Endothelial cell of umbilical vein (primary cell): ENCODE results near the gene SEC16B. TPM values are rescaled to one million over a fixed set of nuclear protein-coding genes. Genes with fewer than 3 reads are reported as not detected.

Experiments
- BruUV-seq: library from RNA; stranded (reverse); fragments of 400-500 nt; replicated peaks from 2 replicates; lab custom pipeline; 2021; lab: Mats Ljungman, UMichigan
- CTCF ChIA-PET: fragments of 300-600, 350-600 bp; sonication (Branson Sonifier 250); formaldehyde crosslinking; loops from one replicate; lab custom pipeline; 2021; ENCODE audit warnings: antibody characterized with exemption, inconsistent platforms; lab: Charles Lee
- POLR2A ChIA-PET: fragments of 300-600, 350-600 bp; sonication (Branson Sonifier 250); formaldehyde crosslinking; loops from one replicate; lab custom pipeline; 2021; ENCODE audit warnings: antibody characterized with exemption, inconsistent platforms; lab: Charles Lee
- DNase-seq: peaks from one replicate; pipeline ENCODE4 v3.0.0-alpha.2; 2011; ENCODE audit warnings: low read depth, low spot score
- FAIRE-seq: peaks from 2 replicates; lab custom pipeline; 2011; peaks lifted over from hg19 to GRCh38; lab: Jason Lieb, UNC
- H2AFZ ChIP-seq: 2 replicates; pipeline ENCODE4 v1.6.0; 2012; ENCODE audit warnings: low read depth, low read length, control low read depth, inconsistent platforms
- H3K27ac ChIP-seq: 2 replicates; pipeline ENCODE4 v1.5.1; 2011; ENCODE audit warnings: low read depth, mild to moderate bottlenecking, control low read depth, low read length, moderate library complexity; ENCODE audit not compliant: insufficient read depth
- H3K27me3 ChIP-seq, 2 experiments: 2 replicates each; pipeline versions ENCODE4 v1.6.0 to v1.6.1; 2011; ENCODE audit warnings: low read length in 2 of 2, mixed read lengths in 1 of 2; ENCODE audit not compliant: control insufficient read depth in 2 of 2, insufficient read depth in 2 of 2
- H3K36me3 ChIP-seq, 2 experiments: 2 replicates in 1 of 2; 3 replicates in 1 of 2; pipeline ENCODE4 v1.5.1; 2011; ENCODE audit warnings: low read length in 2 of 2, mild to moderate bottlenecking in 1 of 2, moderate library complexity in 1 of 2; ENCODE audit not compliant: control insufficient read depth in 2 of 2, insufficient read depth in 2 of 2; ENCODE audit errors: extremely low read depth in 1 of 2
- H3K4me1 ChIP-seq: 3 replicates; pipeline ENCODE4 v1.5.1; 2011; ENCODE audit warnings: mild to moderate bottlenecking, low read length; ENCODE audit not compliant: control insufficient read depth, insufficient read depth; ENCODE audit errors: extremely low read depth
- H3K4me2 ChIP-seq: 2 replicates; pipeline ENCODE4 v1.6.1; 2011; ENCODE audit warnings: low read length, control low read depth, mixed read lengths; ENCODE audit not compliant: insufficient read depth
- H3K4me3 ChIP-seq, 3 experiments: fragments of 200-600 bp in 1 of 3; sonication (generic), shearing (Covaris generic) in 1 of 3; replicated peaks in 1 of 3; 2 replicates each; pipeline ENCODE4 v1.5.1; 2011 to 2016; ENCODE audit warnings: control low read depth in 3 of 3, low read length in 3 of 3, mild to moderate bottlenecking in 2 of 3, inconsistent platforms in 1 of 3, low read depth in 1 of 3, moderate library complexity in 1 of 3; ENCODE audit not compliant: insufficient read depth in 1 of 3
- H3K79me2 ChIP-seq: 2 replicates; pipeline ENCODE4 v1.6.0; 2012; ENCODE audit warnings: low read length, inconsistent platforms; ENCODE audit not compliant: control insufficient read depth, insufficient read depth
- H3K9ac ChIP-seq: replicated peaks from 2 replicates; pipeline ENCODE3; 2011; ENCODE audit warnings: low read length, control low read depth; ENCODE audit not compliant: insufficient read depth; ENCODE audit errors: extremely low read depth
- H3K9me1 ChIP-seq: replicated peaks from 3 replicates; pipeline ENCODE4 v1.6.0; 2011; ENCODE audit warnings: mild to moderate bottlenecking, low read length; ENCODE audit not compliant: control insufficient read depth, insufficient read depth; ENCODE audit errors: extremely low read depth
- H3K9me3 ChIP-seq: replicated peaks from 2 replicates; pipeline ENCODE4 v1.5.1; 2012; ENCODE audit warnings: low read length, inconsistent platforms; ENCODE audit not compliant: control insufficient read depth, insufficient read depth
- H4K20me1 ChIP-seq: replicated peaks from 2 replicates; pipeline ENCODE3; 2011; ENCODE audit warnings: mild to moderate bottlenecking, low read length; ENCODE audit not compliant: control insufficient read depth, insufficient read depth; ENCODE audit errors: extremely low read depth
- CTCF ChIP-seq, 2 donors: IDR thresholded peaks; 1 replicate in 1 of 2; 2 replicates in 1 of 2; pipeline ENCODE4 v1.5.1; 2011; ENCODE audit warnings: low read length in 2 of 2, mild to moderate bottlenecking in 2 of 2, moderate library complexity in 2 of 2, control low read depth in 1 of 2, inconsistent platforms in 1 of 2, low read depth in 1 of 2; ENCODE audit not compliant: insufficient read depth in 1 of 2; ENCODE audit errors: extremely low read depth in 1 of 2
- EZH2 ChIP-seq: IDR thresholded peaks from 2 replicates; pipeline ENCODE4 v1.6.1; 2012; ENCODE audit warnings: borderline replicate concordance, low read depth, mild to moderate bottlenecking, moderate library complexity, low read length, inconsistent platforms; ENCODE audit not compliant: severe bottlenecking
- FOS ChIP-seq: IDR thresholded peaks from 2 replicates; pipeline ENCODE4 v1.6.1; 2011; ENCODE audit warnings: mild to moderate bottlenecking, low read length, moderate library complexity, borderline replicate concordance; ENCODE audit not compliant: insufficient read depth
- GATA2 ChIP-seq: IDR thresholded peaks from 2 replicates; pipeline ENCODE4 v1.7.0; 2011; ENCODE audit warnings: low read depth, mild to moderate bottlenecking, moderate library complexity, mixed read lengths, low read length; ENCODE audit not compliant: insufficient read length, insufficient read depth
- JUN ChIP-seq: IDR thresholded peaks from 2 replicates; pipeline ENCODE4 v1.6.1; 2011; ENCODE audit warnings: borderline replicate concordance, low read depth; ENCODE audit not compliant: insufficient read length, insufficient read depth
- MAX ChIP-seq: IDR thresholded peaks from 2 replicates; pipeline ENCODE4 v1.6.1; 2011; ENCODE audit not compliant: insufficient read depth, insufficient read length
- MYC ChIP-seq: IDR thresholded peaks from one replicate; pipeline ENCODE4 v1.6.1; 2011; ENCODE audit warnings: mild to moderate bottlenecking, low read depth, low read length
- POLR2A ChIP-seq: IDR thresholded peaks from 2 replicates; pipeline ENCODE4 v1.6.1; 2012; ENCODE audit warnings: low read depth, mild to moderate bottlenecking, control low read depth, low read length
- POLR2AphosphoS5 ChIP-seq: IDR thresholded peaks from 2 replicates; pipeline ENCODE4 v1.6.1; 2012; ENCODE audit warnings: low read depth, mild to moderate bottlenecking, control low read depth, low read length, moderate library complexity; ENCODE audit not compliant: insufficient read depth
- dilution Hi-C: fragments of 300-500 bp; cut with MboI; formaldehyde crosslinking; loops from one replicate; pipeline ENCODE4 v1.15.0; 2019; ENCODE audit warnings: low sequenced_read_pairs; ENCODE audit not compliant: extremely low pct_ligation_motif_present
- intact Hi-C: fragments of 100-400 bp; cut with micrococcal nuclease; formaldehyde crosslinking; loops from one replicate; pipeline ENCODE4 v1.10.0; 2022
- polyA plus RNA-seq, 4 experiments: library from polyadenylated mRNA; depleted of rRNA in 3 of 4; stranded (reverse) in 3 of 4; unstranded in 1 of 4; fragments of >200 nt; gene quantifications; 2 replicates each; pipeline versions ENCODE4 v1.2.1 to v1.2.3, GENCODE V29; 2011 to 2012; ENCODE audit warnings: missing spikeins in 1 of 4
- total RNA-seq: library from RNA; stranded (reverse); gene quantifications from 2 replicates; pipeline ENCODE4 v1.2.3, GENCODE V29; 2021

SEC16B gene
- total and polyA plus RNA-seq, 2 donors (not counting 3 experiments of a cell fraction or from before 2014, with no cell fraction given) = 0.44 to 0.58 TPM

GRCh38 chr1:177978530-177978929 is 8.7 kb upstream of the SEC16B start:
- Histone ChIP-seq H3K4me1 (no peaks in the 10 kb centered on the region), H3K9me3 (no peaks in the 10 kb centered on the region), H3K4me2 (no peak overlapping the region), H3K27ac (no peak overlapping the region), H3K9ac (no peak overlapping the region), H3K27me3 (no peaks in the 10 kb centered on the region), H3K79me2 (no peaks in the 10 kb centered on the region), H3K36me3 (no peaks in the 10 kb centered on the region), H3K4me3 (no peak overlapping the region), H2AFZ (no peak overlapping the region), H3K9me1 (no peaks in the 10 kb centered on the region), H4K20me1 (no peaks in the 10 kb centered on the region)
- no peak for FAIRE-seq
- CTCF ChIA-PET = interaction anchor here (0.6 kb wide), 1 partner anchor 17 kb away, joined by 3 read pairs; no protein-coding TSS in a partner anchor
- no TSS peak for BruUV-seq
- dilution Hi-C loops = no loop called here
- intact Hi-C loops = no loop called here
- no peak for DNase-seq
- no peak for TF ChIP-seq CTCF (IDR thresholded peaks at IDR 0.05; ENCODE audit: extremely low read depth in 1 of 2, insufficient read depth in 1 of 2, low read depth in 1 of 2, low read length in 2 of 2)
- no peak for TF ChIP-seq POLR2A
- TF ChIP-seq MYC = no peak
- no peak for TF ChIP-seq GATA2
- no peak for TF ChIP-seq EZH2
- no peak for TF ChIP-seq JUN
- TF ChIP-seq POLR2AphosphoS5 = no peak
- no peak for TF ChIP-seq MAX
- no peak for TF ChIP-seq FOS
- POLR2A ChIA-PET = no interaction called here
